Lower lobe of right lung (tissue), 2 donors: ENCODE results near the gene NCKAP5. TPM values are rescaled to one million over a fixed set of nuclear protein-coding genes. Genes with fewer than 3 reads are reported as not detected.

Experiments used
- ATAC-seq, 2 donors: fragments of 200-7000 bp; cut with Tn5 transposase; one replicate each; pipeline ENCODE4 v1.9.1; 2020 to 2022; ENCODE audit warnings: mild to moderate bottlenecking in 2 of 2, moderate library complexity in 2 of 2
- DNase-seq: peaks from one replicate; pipeline ENCODE4 v3.0.0-alpha.2; 2020
- H3K27ac ChIP-seq: fragments of 200-600 bp; one replicate; pipeline ENCODE4 v1.8.0; 2022
- H3K27me3 ChIP-seq: fragments of 200-600 bp; one replicate; pipeline ENCODE4 v1.8.0; 2022; ENCODE audit warnings: low read depth
- H3K36me3 ChIP-seq: fragments of 200-600 bp; one replicate; pipeline ENCODE4 v1.8.0; 2022; ENCODE audit warnings: mild to moderate bottlenecking
- H3K4me1 ChIP-seq: fragments of 200-600 bp; one replicate; pipeline ENCODE4 v1.8.0; 2022
- H3K4me3 ChIP-seq: fragments of 200-600 bp; one replicate; pipeline ENCODE4 v1.8.0; 2022; ENCODE audit warnings: mild to moderate bottlenecking
- H3K9me3 ChIP-seq: fragments of 200-600 bp; one replicate; pipeline ENCODE4 v1.8.0; 2022
- intact Hi-C: fragments of 100-400 bp; cut with DNase I; formaldehyde crosslinking; loops from one replicate; pipeline ENCODE4 v1.11.0; 2022
- total RNA-seq: library from RNA; stranded (reverse); fragmentation: NEBNext Ultra II Directional; extraction: Animal tissue kit (Norgen Biotek cat#: 25700); gene quantifications from one replicate; pipeline ENCODE4 v1.2.1, GENCODE V29; 2021
- TF ChIP-seq, protein P1 (sequence below): fragments of 200-600 bp; IDR thresholded peaks from one replicate; pipeline ENCODE4 v1.8.0; 2022; ENCODE audit warnings: antibody characterized with exemption, mild to moderate bottlenecking
- donor health status: DM: no; HTN: yes; CAD: no; lungs with severe emphysema.

Gene NCKAP5
- total RNA-seq, 1 donor from 2014 or later = 34.6 TPM

DNA sequence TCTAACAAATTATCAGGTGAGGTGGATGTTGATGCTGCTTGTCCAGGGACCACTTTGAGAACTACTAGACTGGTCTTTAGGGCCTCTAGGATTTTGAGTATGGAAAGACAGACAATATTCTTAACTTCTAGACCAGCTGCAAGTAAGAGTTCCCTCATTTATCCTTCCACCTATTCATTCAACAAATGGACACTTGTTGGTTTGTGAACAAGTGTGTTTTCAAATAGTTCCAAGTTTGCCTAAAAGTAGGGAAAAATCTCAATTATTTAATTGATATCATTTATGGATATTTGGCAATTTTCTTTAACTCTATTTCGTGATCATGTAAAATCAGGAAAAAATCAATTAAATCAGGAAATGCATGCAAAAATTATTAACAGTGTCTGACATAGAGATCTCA, 245.4 kb downstream of the NCKAP5 start:
- Histone ChIP-seq H3K27me3 (no peaks in the 10 kb centered on the region), H3K36me3 (no peaks in the 10 kb centered on the region), H3K4me1 (no peaks in the 10 kb centered on the region), H3K27ac (no peak overlapping the region), H3K9me3 (no peaks in the 10 kb centered on the region), H3K4me3 (no peak overlapping the region)
- intact Hi-C loops = no loop called here
- no peak for ATAC-seq
- TF ChIP-seq, protein P1, sequence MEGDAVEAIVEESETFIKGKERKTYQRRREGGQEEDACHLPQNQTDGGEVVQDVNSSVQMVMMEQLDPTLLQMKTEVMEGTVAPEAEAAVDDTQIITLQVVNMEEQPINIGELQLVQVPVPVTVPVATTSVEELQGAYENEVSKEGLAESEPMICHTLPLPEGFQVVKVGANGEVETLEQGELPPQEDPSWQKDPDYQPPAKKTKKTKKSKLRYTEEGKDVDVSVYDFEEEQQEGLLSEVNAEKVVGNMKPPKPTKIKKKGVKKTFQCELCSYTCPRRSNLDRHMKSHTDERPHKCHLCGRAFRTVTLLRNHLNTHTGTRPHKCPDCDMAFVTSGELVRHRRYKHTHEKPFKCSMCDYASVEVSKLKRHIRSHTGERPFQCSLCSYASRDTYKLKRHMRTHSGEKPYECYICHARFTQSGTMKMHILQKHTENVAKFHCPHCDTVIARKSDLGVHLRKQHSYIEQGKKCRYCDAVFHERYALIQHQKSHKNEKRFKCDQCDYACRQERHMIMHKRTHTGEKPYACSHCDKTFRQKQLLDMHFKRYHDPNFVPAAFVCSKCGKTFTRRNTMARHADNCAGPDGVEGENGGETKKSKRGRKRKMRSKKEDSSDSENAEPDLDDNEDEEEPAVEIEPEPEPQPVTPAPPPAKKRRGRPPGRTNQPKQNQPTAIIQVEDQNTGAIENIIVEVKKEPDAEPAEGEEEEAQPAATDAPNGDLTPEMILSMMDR = no peak
- no peak for DNase-seq

- Histone ChIP-seq H3K27me3 (no peaks in the 10 kb centered on the region), H3K4me1 (no peaks in the 10 kb centered on the region), H3K4me3 (no peak overlapping the region), H3K9me3 (no peaks in the 10 kb centered on the region), H3K36me3 (no peaks in the 10 kb centered on the region), H3K27ac (no peak overlapping the region)
- TF ChIP-seq, protein P1 = no peak
- intact Hi-C loops = no loop called here
- ATAC-seq = peak; percentile 18 to 36
- DNase-seq = no peak
These were observed 251.1 kb downstream of the NCKAP5 start for GRCh38 chr2:133317178-133317577.

DNA sequence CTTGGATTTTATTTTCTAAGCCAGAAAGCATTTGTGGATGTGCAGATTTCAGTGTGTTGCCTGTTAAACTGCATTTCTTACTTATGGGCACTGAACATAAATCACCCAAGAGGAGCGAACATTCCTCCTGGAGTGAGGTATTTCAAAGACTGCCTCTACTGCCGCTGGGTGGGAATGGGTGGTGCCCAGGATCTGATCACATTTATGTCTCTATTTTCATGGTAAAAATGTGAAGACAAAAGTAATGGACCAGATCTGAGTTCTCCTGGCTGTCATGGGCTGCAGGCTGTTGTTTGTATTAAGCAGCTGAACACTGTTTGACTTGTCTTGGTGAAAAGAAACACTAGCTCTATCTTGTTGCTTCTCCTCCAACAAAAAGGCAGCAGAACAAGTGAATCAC, 251.7 kb downstream of the NCKAP5 start:
- TF ChIP-seq, protein P1 = no peak
- no peak overlapping the region for H3K4me3 ChIP-seq
- H3K9me3 ChIP-seq = no peaks in the 10 kb centered on the region
- H3K27me3 ChIP-seq = no peaks in the 10 kb centered on the region
- H3K36me3 ChIP-seq = no peaks in the 10 kb centered on the region
- ATAC-seq (no peak), DNase-seq (no peak)
- no peaks in the 10 kb centered on the region for H3K4me1 ChIP-seq
- H3K27ac ChIP-seq = no peak overlapping the region
- intact Hi-C loops = no loop called here

GRCh38 chr2:133315280-133315679, 253.0 kb downstream of the NCKAP5 start:
- no peak for DNase-seq
- intact Hi-C loops = no loop called here
- no peaks in the 10 kb centered on the region for H3K4me1 ChIP-seq

GRCh38 chr2:133314795-133315194, 253.5 kb downstream of the NCKAP5 start:
- no peaks in the 10 kb centered on the region for H3K9me3 ChIP-seq
- H3K36me3 ChIP-seq = no peaks in the 10 kb centered on the region
- no peak overlapping the region for H3K27ac ChIP-seq
- no peak overlapping the region for H3K4me3 ChIP-seq
- H3K4me1 ChIP-seq = no peaks in the 10 kb centered on the region
- ATAC-seq = no peak
- intact Hi-C loops = no loop called here
- TF ChIP-seq, protein P1 = no peak
- DNase-seq = no peak
- H3K27me3 ChIP-seq = no peaks in the 10 kb centered on the region

More at GRCh38 chr2:133315280-133315679, 253.0 kb downstream of the NCKAP5 start:
- TF ChIP-seq, protein P1 = no peak
- no peak overlapping the region for H3K4me3 ChIP-seq
- no peak for ATAC-seq
- no peaks in the 10 kb centered on the region for H3K27me3 ChIP-seq
- H3K9me3 ChIP-seq = no peaks in the 10 kb centered on the region
- no peak overlapping the region for H3K27ac ChIP-seq
- H3K36me3 ChIP-seq = no peaks in the 10 kb centered on the region
